GM12875 (cell line): ENCODE results near the gene GAS7.

Source experiments
- H3K4me3 ChIP-seq: one replicate; pipeline ENCODE4 v1.5.1; 2011; ENCODE audit warnings: low read depth, low read length, control low read depth
- CTCF ChIP-seq: IDR thresholded peaks from 2 replicates; pipeline ENCODE4 v1.5.1; 2011; ENCODE audit warnings: low read depth, mild to moderate bottlenecking, control low read depth, inconsistent platforms, low read length, moderate library complexity, borderline replicate concordance; ENCODE audit not compliant: insufficient read depth

GAS7 gene

GRCh38 chr17:9906616-9907015 is 291.8 kb downstream of the GAS7 start:
- TF ChIP-seq CTCF = no peak
- no peak overlapping the region for H3K4me3 ChIP-seq

- H3K4me3 ChIP-seq = no peak overlapping the region
- peak; percentile 68 for TF ChIP-seq CTCF
Observed at GRCh38 chr17:9905902-9906301, 292.5 kb downstream of the GAS7 start.

GRCh38 chr17:9905078-9905415 is 293.4 kb downstream of the GAS7 start, which contains the start of gene RCVRN:
Gene RCVRN (minus strand): TSS chr17:9905271. CDS start chr17:9905180, 91 bp downstream.
- TF ChIP-seq CTCF = no peak
- H3K4me3 ChIP-seq = no peak within 1 kb of the TSS

- no peak for TF ChIP-seq CTCF
Observed at GRCh38 chr17:9904277-9905077, 293.9 kb downstream of the GAS7 start.

GRCh38 chr17:9902120-9902519 is 296.3 kb downstream of the GAS7 start:
- H3K4me3 ChIP-seq = no peak overlapping the region
- no peak for TF ChIP-seq CTCF

More at GRCh38 chr17:9904277-9905077, 293.9 kb downstream of the GAS7 start:
- H3K4me3 ChIP-seq = no peak overlapping the region

GRCh38 chr17:9900784-9901183 is 297.6 kb downstream of the GAS7 start:
- TF ChIP-seq CTCF = no peak
- no peak overlapping the region for H3K4me3 ChIP-seq

GRCh38 chr17:9900044-9900594 is 298.3 kb downstream of the GAS7 start:
- no peak for TF ChIP-seq CTCF
- no peak overlapping the region for H3K4me3 ChIP-seq
